Measurements from ENCODE around the gene GLRA3.

- TF ChIP-seq ARNTL (CRISPR knock-in tag; IDR thresholded peaks at IDR 0.05; ENCODE audit: borderline replicate concordance, low read depth) (no peak), CSRNP3 (CRISPR knock-in tag; IDR thresholded peaks at IDR 0.05) (no peak), PATZ1 (CRISPR knock-in tag; IDR thresholded peaks at IDR 0.05; ENCODE audit: borderline replicate concordance) (no peak), RARB (CRISPR knock-in tag; IDR thresholded peaks at IDR 0.05) (no peak), ZFP3 (CRISPR knock-in tag; IDR thresholded peaks at IDR 0.05) (no peak), ZC3H10 (CRISPR knock-in tag; IDR thresholded peaks at IDR 0.05) (no peak), ZNF70 (CRISPR knock-in tag; IDR thresholded peaks at IDR 0.05) (no peak), CREB5 (CRISPR knock-in tag; IDR thresholded peaks at IDR 0.05; ENCODE audit: low read depth) (no peak), POU6F1 (CRISPR knock-in tag; IDR thresholded peaks at IDR 0.05; ENCODE audit: borderline replicate concordance, low read depth) (no peak), ZFP30 (CRISPR knock-in tag; IDR thresholded peaks at IDR 0.05) (no peak), TCF4 (CRISPR knock-in tag; IDR thresholded peaks at IDR 0.05; ENCODE audit: borderline replicate concordance) (no peak), SNAI2 (CRISPR knock-in tag; IDR thresholded peaks at IDR 0.05) (no peak)
Observed at GRCh38 chr4:174753021-174753420, 76.0 kb downstream of the GLRA3 start.

Data from SK-N-SH treated with all-trans-retinoic acid at 6 μM for 48 hours (cell line).